GM18520 (cell line): ENCODE data around the gene HSF2BP.
"Not testable (repeated sequence)": the region's sequence is repeated elsewhere in the genome, so short reads cannot be mapped to it uniquely, and the experiment has no call there.

ENCODE experiments used
- ATAC-seq: cut with Tn5 transposase; IDR thresholded peaks from one replicate; pipeline ENCODE4 v1.9.1; 2021; ENCODE audit not compliant: unreplicated experiment

The HSF2BP gene

GRCh38 chr21:43623588-43623987, 35.7 kb downstream of the HSF2BP start:
- no peak for ATAC-seq

- no peak for ATAC-seq
Observed at GRCh38 chr21:43622796-43623195, 36.5 kb downstream of the HSF2BP start.

- ATAC-seq = no peak
Observed at GRCh38 chr21:43619856-43620255, 39.4 kb downstream of the HSF2BP start.

- ATAC-seq = no peak
Observed at GRCh38 chr21:43619344-43619743, 39.9 kb downstream of the HSF2BP start.

- ATAC-seq = no peak
Observed at GRCh38 chr21:43618940-43619339, 40.3 kb downstream of the HSF2BP start.

GRCh38 chr21:43616861-43617260, 42.4 kb downstream of the HSF2BP start:
- ATAC-seq = not testable (repeated sequence)

- ATAC-seq = no peak
Observed at GRCh38 chr21:43614839-43615238, 44.4 kb downstream of the HSF2BP start.

- ATAC-seq = no peak
Observed at GRCh38 chr21:43613755-43614638, 45.3 kb downstream of the HSF2BP start.

- no peak for ATAC-seq
Observed at GRCh38 chr21:43611598-43612369, 47.5 kb downstream of the HSF2BP start.

- ATAC-seq = no peak
Observed at GRCh38 chr21:43609501-43610340, 49.6 kb downstream of the HSF2BP start.

GRCh38 chr21:43608664-43609063, 50.6 kb downstream of the HSF2BP start:
- ATAC-seq = no peak

GRCh38 chr21:43608225-43608624, 51.1 kb downstream of the HSF2BP start:
- ATAC-seq = no peak

GRCh38 chr21:43605320-43606215, 53.7 kb downstream of the HSF2BP start:
- ATAC-seq = no peak

GRCh38 chr21:43604505-43605204, 54.6 kb downstream of the HSF2BP start:
- no peak for ATAC-seq

- no peak for ATAC-seq
Observed at GRCh38 chr21:43603641-43604504, 55.4 kb downstream of the HSF2BP start.

- no peak for ATAC-seq
Observed at GRCh38 chr21:43603233-43603626, 56.1 kb downstream of the HSF2BP start.

GRCh38 chr21:43602266-43603232, 56.7 kb downstream of the HSF2BP start:
- no peak for ATAC-seq
